GM21390 (cell line): ENCODE data around the gene SHROOM3.

Source experiments
- ATAC-seq: cut with Tn5 transposase; IDR thresholded peaks from one replicate; pipeline ENCODE4 v1.9.1; 2021; ENCODE audit not compliant: unreplicated experiment

SHROOM3 gene

GRCh38 chr4:76762137-76763130 is 327.4 kb downstream of the SHROOM3 start:
- no peak for ATAC-seq

GRCh38 chr4:76764251-76764650 is 329.2 kb downstream of the SHROOM3 start:
- no peak for ATAC-seq

GRCh38 chr4:76765473-76766183 is 330.6 kb downstream of the SHROOM3 start:
- no peak for ATAC-seq

GRCh38 chr4:76767983-76768382 is 333.0 kb downstream of the SHROOM3 start:
- no peak for ATAC-seq

- peak; percentile 75 for ATAC-seq
These were observed 337.6 kb downstream of the SHROOM3 start for GRCh38 chr4:76772498-76773106.

GRCh38 chr4:76773766-76774165 is 338.7 kb downstream of the SHROOM3 start:
- no peak for ATAC-seq

- no peak for ATAC-seq
These were observed 344.9 kb downstream of the SHROOM3 start for GRCh38 chr4:76779740-76780459.

- ATAC-seq: no peak
These were observed 346.0 kb downstream of the SHROOM3 start for GRCh38 chr4:76780781-76781697.

- ATAC-seq: peak; percentile 78
These were observed 346.9 kb downstream of the SHROOM3 start for GRCh38 chr4:76781698-76782595.

- no peak for ATAC-seq
These were observed 347.8 kb downstream of the SHROOM3 start for GRCh38 chr4:76782837-76783236.

GRCh38 chr4:76783836-76784235 is 348.8 kb downstream of the SHROOM3 start:
- ATAC-seq: no peak

- no peak for ATAC-seq
These were observed 349.2 kb downstream of the SHROOM3 start for GRCh38 chr4:76784237-76784636.

- no peak for ATAC-seq
These were observed 352.9 kb downstream of the SHROOM3 start for GRCh38 chr4:76787898-76788297.

- ATAC-seq: no peak
These were observed 355.3 kb downstream of the SHROOM3 start for GRCh38 chr4:76790377-76790776.

GRCh38 chr4:76791479-76791878 is 356.4 kb downstream of the SHROOM3 start:
- no peak for ATAC-seq

- ATAC-seq: no peak
These were observed 357.4 kb downstream of the SHROOM3 start for GRCh38 chr4:76792418-76792817.

- ATAC-seq: no peak
These were observed 360.2 kb downstream of the SHROOM3 start for GRCh38 chr4:76795243-76795642.

- ATAC-seq: no peak
These were observed 364.1 kb downstream of the SHROOM3 start for GRCh38 chr4:76799140-76799539.

GRCh38 chr4:76799718-76800117 is 364.7 kb downstream of the SHROOM3 start:
- no peak for ATAC-seq
